Spleen (tissue), 7 donors: ENCODE results near the gene BRCA1.

Experiments used
- CTCF ChIP-seq, 11 experiments: fragments of 200-600 bp in 7 of 11; fragments of 450-650 bp in 4 of 11; sonication (generic) in 4 of 11; IDR thresholded peaks in 8 of 11; conservative IDR thresholded peaks in 3 of 11; 1 replicate in 7 of 11; 2 replicates in 4 of 11; pipeline versions ENCODE4 v1.4.0 to v1.8.0; 2016 to 2021; ENCODE audit warnings: antibody characterized with exemption in 11 of 11, inconsistent platforms in 4 of 11, mild to moderate bottlenecking in 1 of 11
- POLR2A ChIP-seq, 3 donors: fragments of 450-650 bp; IDR thresholded peaks; one replicate each; pipeline ENCODE4 v1.5.1; 2017; ENCODE audit warnings: antibody characterized with exemption in 3 of 3, mild to moderate bottlenecking in 1 of 3
- POLR2AphosphoS5 ChIP-seq, 3 donors: sonication (generic); formaldehyde crosslinking; IDR thresholded peaks; one replicate each; pipeline ENCODE4 v1.5.1; 2017; ENCODE audit warnings: antibody characterized with exemption in 3 of 3
- donor health status: DM: no; HTN: no; CAD: no; lungs with moderate emphysema.
- donor health status: DM: no; HTN: no; CAD: no.
- donor health status: DM: no; HTN: no; CAD: no.

GRCh38 chr17:42999003-42999525 is 126.1 kb downstream of the BRCA1 start:
- TF ChIP-seq CTCF (IDR thresholded peaks at IDR 0.05 in 8 of 11, conservative IDR thresholded peaks at IDR 0.05 in 3 of 11) (no peak), POLR2AphosphoS5 (IDR thresholded peaks at IDR 0.05) (no peak), POLR2A (IDR thresholded peaks at IDR 0.05) (no peak)
